Left renal cortex interstitium (tissue), 4 donors: ENCODE data around the gene PPFIA3. TPM values are rescaled to one million over a fixed set of nuclear protein-coding genes. Genes with fewer than 3 reads are reported as not detected.

Experiments
- DNase-seq, 4 donors: peaks; one replicate each; pipeline ENCODE4 v3.0.0-alpha.2; 2013; ENCODE audit warnings: low read depth in 4 of 4, low spot score in 2 of 4, missing footprints in 1 of 4
- polyA plus RNA-seq, 4 donors: library from polyadenylated mRNA; unstranded; fragments of 120-200 nt; gene quantifications; one replicate each; pipeline ENCODE4 v1.2.1, GENCODE V29; 2013; ENCODE audit not compliant: insufficient read length in 4 of 4

PPFIA3 gene
- polyA plus RNA-seq, 4 donors: 4.5 to 11.1 (median 8.7) TPM

DNA sequence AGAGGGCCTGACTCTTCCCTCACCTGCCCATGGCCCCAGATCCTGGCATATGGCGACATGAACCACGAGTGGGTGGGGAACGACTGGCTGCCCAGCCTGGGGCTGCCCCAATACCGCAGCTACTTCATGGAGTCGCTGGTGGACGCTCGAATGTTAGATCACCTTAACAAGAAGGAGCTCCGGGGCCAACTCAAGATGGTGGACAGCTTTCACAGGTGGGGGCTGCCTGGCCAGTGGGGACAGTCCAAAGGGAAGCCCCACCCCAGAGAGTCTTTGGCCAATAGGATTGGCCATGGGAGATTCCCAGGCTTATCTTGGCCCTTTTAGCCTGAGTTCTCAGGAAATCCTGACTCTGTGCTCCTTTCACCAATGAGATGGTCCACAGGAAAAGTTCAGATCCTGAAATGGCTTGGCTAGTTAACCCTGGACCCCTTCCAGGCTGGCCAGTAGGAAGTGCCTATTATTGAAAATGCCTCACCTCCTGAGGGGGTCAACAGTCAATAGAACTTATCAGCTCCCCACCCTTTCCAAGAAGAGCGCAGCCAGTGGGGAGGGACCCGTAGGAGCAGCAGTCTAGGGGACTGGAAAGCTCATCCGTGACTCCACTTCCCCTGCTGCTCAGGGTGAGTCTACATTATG, 28.8 kb downstream of the PPFIA3 start:
- no peak for DNase-seq

DNA sequence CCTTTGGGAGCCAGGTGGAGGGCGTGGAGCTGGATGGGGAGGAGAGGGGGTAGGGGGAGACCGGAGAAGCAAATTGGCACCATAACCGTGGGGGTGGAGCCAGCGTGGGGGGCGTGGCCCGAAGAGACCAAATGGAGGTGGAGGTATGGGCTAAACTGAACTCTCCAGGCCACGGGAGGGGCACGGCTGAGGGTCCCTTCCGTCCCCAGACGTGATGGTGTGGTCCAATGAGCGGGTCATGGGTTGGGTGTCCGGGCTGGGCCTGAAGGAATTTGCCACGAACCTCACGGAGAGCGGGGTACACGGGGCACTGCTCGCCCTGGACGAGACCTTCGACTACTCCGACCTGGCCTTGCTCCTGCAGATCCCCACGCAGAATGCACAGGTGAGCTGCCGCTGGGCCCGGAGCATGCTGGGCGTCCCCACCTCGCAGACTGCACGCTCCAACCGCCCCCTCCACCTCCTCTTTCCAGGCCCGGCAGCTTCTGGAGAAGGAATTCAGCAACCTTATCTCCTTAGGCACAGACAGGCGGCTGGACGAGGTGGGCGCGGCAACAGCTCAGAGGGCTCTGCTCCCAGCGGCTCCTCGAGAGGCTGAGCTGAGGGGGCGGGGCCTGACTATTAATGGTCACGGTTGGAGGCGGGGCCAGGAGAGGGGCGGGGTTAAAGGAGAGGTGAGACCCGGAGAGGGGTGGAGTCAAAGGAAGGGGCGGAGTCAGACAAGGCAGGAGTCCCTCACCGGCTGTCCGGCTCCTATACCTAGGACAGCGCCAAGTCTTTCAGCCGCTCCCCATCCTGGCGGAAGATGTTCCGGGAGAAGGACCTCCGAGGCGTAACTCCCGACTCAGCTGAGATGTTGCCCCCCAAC, 29.7 kb downstream of the PPFIA3 start:
- DNase-seq: peak; percentile 93 to 97 (median 94)

GRCh38 chr19:49149652-49150105, 30.3 kb downstream of the PPFIA3 start:
- DNase-seq: peak in 2 of 4 donors; percentile 76 to 91

DNA sequence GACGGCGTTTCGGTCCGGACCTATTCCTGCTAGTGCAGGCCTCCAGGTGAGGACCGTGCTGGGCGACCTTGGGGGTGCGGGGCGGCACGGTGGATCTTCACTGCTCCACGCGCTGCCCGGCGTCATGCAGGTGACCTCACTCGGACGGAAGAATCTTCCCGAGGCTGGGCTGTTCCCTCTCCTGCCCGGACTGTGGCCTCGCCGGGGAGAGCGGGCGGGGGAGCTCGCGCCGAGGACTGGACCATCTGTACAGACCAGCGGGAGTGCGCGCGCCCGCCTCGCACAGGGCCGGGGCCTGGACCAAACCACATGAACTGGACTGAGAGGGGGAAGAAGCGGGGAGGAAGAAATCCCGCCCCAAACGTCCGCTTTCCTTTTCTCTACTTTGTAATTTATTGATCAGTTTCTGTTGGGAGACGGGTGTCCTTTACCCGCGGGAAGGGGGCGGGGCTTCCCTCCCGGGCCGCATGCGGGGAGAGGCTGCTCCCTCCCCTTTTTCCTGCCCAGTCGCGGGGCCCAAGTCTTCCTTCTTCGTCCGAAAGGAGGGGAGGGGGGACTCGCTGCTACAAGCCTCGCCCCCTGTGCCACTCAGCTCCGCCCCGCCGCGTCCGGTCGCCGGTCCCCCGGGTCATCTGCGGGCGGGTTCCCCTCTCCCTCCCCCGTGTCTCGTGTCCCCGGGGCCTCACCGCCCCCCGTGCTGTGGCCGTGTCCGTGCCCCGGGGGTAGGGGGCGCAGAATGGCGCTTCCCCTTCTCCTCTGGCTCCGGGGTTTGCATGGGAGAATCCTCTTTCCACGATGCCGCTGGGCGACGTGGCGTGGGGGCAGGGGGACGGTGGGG, 31.0 kb downstream of the PPFIA3 start:
- peak in 3 of 4 donors; percentile 83 to 89 (median 88) for DNase-seq

- DNase-seq: no peak
Observed at GRCh38 chr19:49150944-49151243, 31.6 kb downstream of the PPFIA3 start.

DNA sequence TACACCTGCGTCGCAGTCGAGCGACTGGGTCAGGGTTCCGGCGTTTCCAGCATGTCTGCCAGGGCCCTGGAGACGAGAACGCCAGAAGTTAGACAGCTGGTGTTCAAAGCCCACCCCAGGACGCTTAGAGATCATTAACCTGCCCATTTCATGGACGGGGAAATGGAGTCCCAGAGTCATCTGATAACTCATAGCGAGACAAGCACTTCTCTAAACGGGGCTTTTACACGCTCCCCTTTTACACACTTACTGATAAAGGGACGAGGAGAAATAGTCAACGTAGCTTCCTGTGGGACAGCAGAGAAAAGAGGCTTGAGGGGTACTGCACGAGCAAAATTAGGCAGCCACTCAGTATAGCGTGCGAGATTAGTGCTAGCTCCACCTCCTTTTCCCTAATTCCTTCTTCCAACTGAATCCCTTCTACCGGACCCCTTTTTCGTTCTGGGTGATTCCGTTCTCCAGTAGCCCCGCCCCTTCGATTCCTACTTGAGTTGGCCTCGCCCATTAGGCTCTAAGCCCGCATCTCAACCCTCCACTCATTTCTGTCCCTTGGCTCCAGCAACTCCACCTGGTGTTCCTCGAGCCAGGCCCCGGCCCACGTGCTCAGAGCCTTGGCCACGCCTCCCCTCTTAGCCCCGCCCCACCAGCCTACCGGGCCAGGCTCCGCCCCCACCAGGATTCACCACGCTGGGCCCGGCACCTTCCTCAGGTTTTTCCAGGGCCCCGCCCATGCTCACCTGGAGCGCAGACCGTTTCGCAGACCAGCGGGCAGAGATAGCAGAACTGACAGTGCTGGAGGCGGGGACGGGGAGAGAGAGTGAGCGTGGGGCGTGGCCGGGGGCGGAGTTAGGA, 32.1 kb downstream of the PPFIA3 start:
- no peak for DNase-seq

- DNase-seq: no peak
Observed at GRCh38 chr19:49152119-49152550, 32.8 kb downstream of the PPFIA3 start.

DNA sequence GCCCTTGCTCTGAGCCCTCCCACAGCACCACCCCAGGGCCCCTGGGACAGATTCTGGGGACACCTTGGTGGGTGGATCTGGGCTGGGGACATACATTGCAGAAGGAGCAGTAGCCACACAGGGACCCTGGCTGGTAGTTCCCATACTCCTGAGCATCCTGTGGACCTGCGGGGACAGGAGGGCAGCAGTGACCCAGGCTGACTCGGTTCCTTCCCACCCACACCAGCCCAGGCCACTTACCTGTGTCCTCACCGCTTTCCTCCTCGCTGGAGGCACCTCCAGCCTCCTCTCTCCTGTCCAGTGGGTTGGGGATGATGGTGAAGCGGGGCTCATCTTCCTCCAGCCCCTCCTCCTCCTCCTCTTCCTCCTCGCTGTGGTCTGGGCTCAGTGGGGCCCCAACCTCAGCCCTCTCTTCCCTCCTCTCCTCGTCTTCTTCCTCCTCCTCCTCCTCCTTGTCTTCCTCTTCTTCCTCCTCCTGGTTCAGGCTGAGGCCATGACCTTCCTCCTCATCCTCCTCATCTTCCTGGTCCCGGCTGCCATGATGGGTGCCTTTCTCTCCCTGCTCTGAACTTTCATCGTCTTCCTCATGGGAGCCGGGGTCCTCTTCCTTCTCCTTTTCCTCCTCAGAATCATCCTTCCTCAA, 33.9 kb downstream of the PPFIA3 start:
- no peak for DNase-seq

DNA sequence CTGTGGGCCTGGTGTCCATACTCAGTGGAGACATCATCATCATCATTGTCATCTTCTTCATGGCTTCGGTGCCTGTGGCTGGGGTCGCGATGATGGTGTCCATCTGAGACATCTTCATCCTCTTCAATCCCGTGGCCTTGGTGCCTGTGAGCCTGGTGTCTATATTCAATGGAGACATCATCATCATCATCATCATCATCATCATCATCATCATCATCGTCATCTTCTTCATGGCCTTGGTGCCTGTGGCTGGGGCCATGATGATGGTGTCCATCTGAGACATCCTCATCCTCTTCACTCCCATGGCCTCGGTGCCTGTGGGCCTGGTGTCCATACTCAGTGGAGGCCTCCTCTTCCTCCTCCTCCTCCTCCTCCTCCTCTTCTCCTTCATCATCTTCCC, 34.9 kb downstream of the PPFIA3 start:
- no peak for DNase-seq

- DNase-seq: peak in 1 of 4 donors; percentile 66
Observed at GRCh38 chr19:49155005-49155819, 35.9 kb downstream of the PPFIA3 start, which contains the start of gene HRC. TSS of gene HRC (minus strand) at chr19:49155396. CDS start at chr19:49155237, 159 bp downstream.

DNA sequence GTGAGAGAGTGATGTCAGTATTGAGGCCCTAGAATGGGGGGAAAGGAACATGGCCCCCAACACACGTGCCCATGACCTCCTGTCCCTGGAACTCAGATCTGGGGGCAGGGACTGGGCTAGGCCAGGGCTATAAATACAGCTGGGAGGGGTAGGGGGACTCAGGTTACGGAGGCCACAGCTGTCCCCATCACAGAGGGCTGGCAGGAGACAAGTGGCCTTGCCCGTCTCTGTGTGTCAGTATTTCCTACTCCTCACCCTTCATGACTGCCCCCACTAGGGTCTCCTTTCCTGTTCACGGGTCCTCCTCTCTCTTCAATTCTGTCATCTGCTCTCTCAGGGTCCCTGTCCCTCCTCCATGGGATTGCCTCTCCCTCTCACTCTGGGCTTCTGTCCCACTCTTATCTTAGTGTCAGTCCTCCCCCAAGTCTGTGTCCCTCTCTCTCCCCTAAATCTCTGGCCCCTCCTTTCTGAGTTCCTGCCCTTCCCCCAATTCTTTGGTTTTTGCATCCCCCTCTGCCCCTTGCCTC, 36.5 kb downstream of the PPFIA3 start:
- DNase-seq: no peak

DNA sequence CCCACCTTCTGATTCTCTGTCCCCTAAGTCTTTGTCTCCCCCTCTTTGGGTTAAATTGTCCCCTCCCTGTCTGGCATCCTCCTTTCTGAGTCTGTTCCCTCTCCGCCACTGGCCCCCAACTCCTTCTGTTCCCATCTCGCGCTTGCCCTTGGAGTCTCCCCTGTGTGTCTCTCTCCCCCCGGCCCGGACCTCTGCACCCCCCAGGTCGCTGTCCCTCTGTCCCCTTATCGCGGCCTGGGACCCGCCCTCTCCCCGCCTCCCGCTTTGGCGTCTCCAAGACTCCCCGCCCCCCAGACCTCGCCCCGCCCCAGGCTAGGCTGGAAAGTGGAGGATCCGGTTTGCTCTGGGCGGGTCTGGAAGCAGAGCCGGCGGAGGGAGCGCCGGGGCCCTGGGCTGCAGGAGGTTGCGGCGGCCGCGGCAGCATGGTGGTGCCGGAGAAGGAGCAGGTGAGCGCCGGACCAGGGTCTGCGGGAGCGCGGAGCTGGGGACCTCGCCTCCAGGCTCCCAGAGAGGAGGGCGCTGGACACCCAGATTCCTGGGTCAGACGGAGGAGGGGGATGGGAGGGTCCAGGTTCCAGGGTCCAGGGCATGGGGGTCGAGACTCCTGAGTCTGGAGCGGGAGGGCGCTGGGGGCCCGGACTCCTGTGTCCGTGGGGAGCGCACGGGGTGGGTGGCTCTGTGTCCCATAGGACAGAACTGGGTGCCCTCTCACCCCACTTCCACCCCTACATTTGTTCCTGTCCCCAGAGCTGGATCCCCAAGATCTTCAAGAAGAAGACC, 38.3 kb downstream of the PPFIA3 start, which contains the start of gene TRPM4:
TSS of gene TRPM4 (plus strand) at position 348 of the 780 bp plus-strand sequence. CDS start at position 423, 75 bp downstream.
- DNase-seq: peak in 2 of 4 donors; percentile 79 to 87

DNA sequence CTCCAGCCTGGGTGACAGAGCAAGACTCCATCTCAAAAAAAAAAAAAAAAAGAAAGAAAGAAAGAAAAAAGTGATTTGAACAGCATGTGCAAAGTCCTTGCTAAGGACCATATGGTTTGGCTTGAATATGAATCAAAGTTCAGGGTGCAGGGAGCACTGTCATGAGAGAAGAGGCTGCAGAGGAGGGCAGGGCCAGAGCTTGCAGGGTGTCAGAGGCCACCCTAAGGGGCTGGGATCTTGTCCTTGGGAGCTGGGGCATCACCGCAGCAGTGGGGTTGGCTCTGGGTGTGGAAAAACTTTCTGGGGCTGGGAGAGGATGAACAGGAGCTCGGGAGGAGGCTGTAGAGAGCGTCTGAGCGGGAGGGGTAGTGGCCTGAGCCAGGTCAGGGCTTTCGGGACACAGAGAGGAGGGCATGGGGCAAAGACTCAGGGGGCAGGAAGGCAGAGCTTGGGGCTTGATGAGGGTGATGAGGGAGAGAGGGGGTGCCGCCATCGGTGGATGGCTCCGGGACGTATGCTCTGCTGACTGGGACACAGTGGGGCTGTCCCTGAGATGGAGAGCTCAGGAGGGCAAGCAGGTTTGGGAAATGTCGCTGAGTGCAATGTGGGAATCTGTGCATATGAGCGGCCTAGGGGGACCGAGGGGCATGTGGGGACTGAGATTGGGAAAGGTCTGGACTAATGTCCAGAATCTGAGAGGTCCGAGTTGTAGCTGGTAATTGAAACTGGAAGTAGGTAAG, 41.3 kb downstream of the PPFIA3 start:
- no peak for DNase-seq

GRCh38 chr19:49161987-49162386, 42.6 kb downstream of the PPFIA3 start:
- no peak for DNase-seq

DNA sequence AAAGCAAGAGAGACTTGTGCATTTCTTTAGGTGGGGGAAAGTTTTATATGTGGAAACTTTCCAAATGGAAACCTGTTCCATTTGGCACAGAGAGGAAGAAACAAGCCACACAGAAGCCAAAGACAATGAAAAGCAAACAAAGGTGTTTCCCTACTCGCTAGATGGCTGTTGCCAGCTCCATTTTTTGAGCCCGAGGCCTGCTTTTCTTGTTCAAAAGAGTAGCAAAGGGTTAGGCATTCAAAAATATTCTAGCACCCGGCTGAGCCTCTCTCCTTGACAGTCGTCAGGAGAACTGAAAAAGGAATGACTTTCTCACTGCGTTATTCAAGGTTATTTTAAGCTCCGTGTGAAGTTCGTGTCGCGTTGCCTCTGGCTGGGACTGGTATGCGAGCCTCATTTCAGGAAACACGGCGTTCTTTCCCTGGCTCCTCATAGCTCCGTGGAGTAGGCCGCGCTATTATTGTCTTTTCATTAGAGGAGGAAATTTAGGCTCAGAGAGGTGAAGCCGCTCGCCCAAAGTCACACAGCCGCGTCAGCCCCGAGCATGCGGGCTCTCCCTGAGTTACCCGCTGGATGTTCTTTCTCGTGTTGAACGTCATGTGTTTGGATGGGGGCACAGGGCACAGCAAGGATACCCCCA, 45.9 kb downstream of the PPFIA3 start:
- no peak for DNase-seq

- no peak for DNase-seq
Observed at GRCh38 chr19:49165865-49166301, 46.5 kb downstream of the PPFIA3 start.
